ENCODE results near the gene ATXN7L1.
"Not testable (repeated sequence)": the region's sequence is repeated elsewhere in the genome, so short reads cannot be mapped to it uniquely, and the experiment has no call there.

Gene ATXN7L1

GRCh38 chr7:105857009-105857952 lies 19.1 kb downstream of the ATXN7L1 start:
- peak; percentile 21 to 27 for DNase-seq

GRCh38 chr7:105854498-105854897 lies 21.9 kb downstream of the ATXN7L1 start:
- DNase-seq = no peak

GRCh38 chr7:105853931-105854419 lies 22.4 kb downstream of the ATXN7L1 start:
- DNase-seq = no peak

GRCh38 chr7:105851064-105851463 lies 25.3 kb downstream of the ATXN7L1 start:
- DNase-seq = no peak

GRCh38 chr7:105849122-105849855 lies 27.1 kb downstream of the ATXN7L1 start:
- no peak for DNase-seq

GRCh38 chr7:105846404-105846803 lies 30.0 kb downstream of the ATXN7L1 start:
- DNase-seq = no peak

GRCh38 chr7:105844681-105845080 lies 31.7 kb downstream of the ATXN7L1 start:
- not testable (repeated sequence) for DNase-seq

- no peak for DNase-seq
These were observed 34.5 kb downstream of the ATXN7L1 start for GRCh38 chr7:105841866-105842265.

- no peak for DNase-seq
These were observed 35.2 kb downstream of the ATXN7L1 start for GRCh38 chr7:105840981-105841749.

GRCh38 chr7:105839266-105839665 lies 37.1 kb downstream of the ATXN7L1 start:
- no peak for DNase-seq

- DNase-seq = no peak
These were observed 37.7 kb downstream of the ATXN7L1 start for GRCh38 chr7:105838627-105839231.

- DNase-seq = no peak
These were observed 38.4 kb downstream of the ATXN7L1 start for GRCh38 chr7:105837765-105838626.

- DNase-seq = no peak
These were observed 41.0 kb downstream of the ATXN7L1 start for GRCh38 chr7:105835441-105835840.

- DNase-seq = no peak
These were observed 44.4 kb downstream of the ATXN7L1 start for GRCh38 chr7:105831824-105832535.

- no peak for DNase-seq
These were observed 45.1 kb downstream of the ATXN7L1 start for GRCh38 chr7:105831302-105831620.

- DNase-seq = no peak
These were observed 45.7 kb downstream of the ATXN7L1 start for GRCh38 chr7:105830405-105831301.

- no peak for DNase-seq
These were observed 46.6 kb downstream of the ATXN7L1 start for GRCh38 chr7:105829681-105830322.

- DNase-seq = no peak
These were observed 48.3 kb downstream of the ATXN7L1 start for GRCh38 chr7:105828141-105828540.

- DNase-seq = no peak
These were observed 49.1 kb downstream of the ATXN7L1 start for GRCh38 chr7:105827151-105827875.
